Caco-2 (cell line): ENCODE measurements around the gene SERBP1. TPM values are rescaled to one million over a fixed set of nuclear protein-coding genes. Genes with fewer than 3 reads are reported as not detected.
"Not testable (repeated sequence)": the region's sequence is repeated elsewhere in the genome, so short reads cannot be mapped to it uniquely, and the experiment has no call there.

Experiments
- BruUV-seq: library from RNA; stranded (reverse); fragments of 400-500 nt; replicated peaks from 2 replicates; lab custom pipeline; 2021; lab: Mats Ljungman, UMichigan
- CTCF ChIA-PET: fragments of 300-600 bp; sonication (Branson Sonifier 250); formaldehyde crosslinking; loops from one replicate; lab custom pipeline; 2022; ENCODE audit warnings: antibody characterized with exemption; lab: Charles Lee
- POLR2A ChIA-PET: fragments of 300-600 bp; sonication (Branson Sonifier 250); formaldehyde crosslinking; loops from one replicate; lab custom pipeline; 2022; ENCODE audit warnings: antibody characterized with exemption; lab: Charles Lee
- DNase-seq, 2 experiments: peaks; one replicate each; pipeline versions ENCODE4 v3.0.0 to v3.0.0-alpha.2; 2020 to 2022
- H3K27me3 ChIP-seq: replicated peaks from 2 replicates; pipeline ENCODE4 v1.6.0; 2011; ENCODE audit warnings: low read length; ENCODE audit not compliant: control insufficient read depth, insufficient read depth
- H3K36me3 ChIP-seq: 2 replicates; pipeline ENCODE4 v1.5.1; 2011; ENCODE audit warnings: low read length; ENCODE audit not compliant: control insufficient read depth, insufficient read depth
- H3K4me1 ChIP-seq: fragments of 250-450 bp; sonication (Bioruptor Pico); 2 replicates; pipeline ENCODE4 v1.5.1; 2020; ENCODE audit warnings: mild to moderate bottlenecking
- H3K4me3 ChIP-seq: 2 replicates; pipeline ENCODE4 v1.5.1; 2011; ENCODE audit warnings: low read depth, mild to moderate bottlenecking, control low read depth, low read length
- H3K9me3 ChIP-seq: fragments of 250-450 bp; sonication (Bioruptor Pico); 2 replicates; pipeline ENCODE4 v1.5.1; 2020; ENCODE audit warnings: mild to moderate bottlenecking, moderate library complexity
- H3K27ac Mint-ChIP-seq: one replicate; pipeline ENCODE4 v1.8.0; 2022; ENCODE audit warnings: mixed read lengths; ENCODE audit not compliant: unreplicated experiment
- H3K27me3 Mint-ChIP-seq: one replicate; pipeline ENCODE4 v1.8.0; 2022; ENCODE audit warnings: mixed read lengths; ENCODE audit not compliant: insufficient read depth, unreplicated experiment
- H3K36me3 Mint-ChIP-seq: one replicate; pipeline ENCODE4 v1.8.0; 2022; ENCODE audit warnings: mild to moderate bottlenecking, mixed read lengths; ENCODE audit not compliant: insufficient read depth, unreplicated experiment
- H3K4me1 Mint-ChIP-seq: one replicate; pipeline ENCODE4 v1.8.0; 2022; ENCODE audit warnings: low read depth, mixed read lengths; ENCODE audit not compliant: unreplicated experiment
- H3K4me3 Mint-ChIP-seq: one replicate; pipeline ENCODE4 v1.8.0; 2022; ENCODE audit warnings: mild to moderate bottlenecking, moderate library complexity, mixed read lengths; ENCODE audit not compliant: unreplicated experiment
- H3K9me3 Mint-ChIP-seq: one replicate; pipeline ENCODE4 v1.8.0; 2022; ENCODE audit warnings: mixed read lengths; ENCODE audit not compliant: unreplicated experiment
- CTCF ChIP-seq, 2 experiments: fragments of 200-600 bp in 1 of 2; IDR thresholded peaks; 1 replicate in 1 of 2; 2 replicates in 1 of 2; pipeline versions ENCODE4 v1.5.1 to v1.8.0; 2011 to 2022; ENCODE audit warnings: antibody characterized with exemption in 1 of 2, control low read depth in 1 of 2, inconsistent platforms in 1 of 2, low read depth in 1 of 2, low read length in 1 of 2, mild to moderate bottlenecking in 1 of 2, moderate library complexity in 1 of 2; ENCODE audit not compliant: insufficient read depth in 1 of 2, severe bottlenecking in 1 of 2, unreplicated experiment in 1 of 2
- intact Hi-C: fragments of 100-400 bp; cut with micrococcal nuclease; formaldehyde crosslinking; loops from one replicate; pipeline ENCODE4 v1.10.0; 2022; ENCODE audit not compliant: unreplicated experiment
- total RNA-seq: library from RNA; stranded (reverse); gene quantifications from 2 replicates; pipeline ENCODE4 v1.2.3, GENCODE V29; 2022

Gene SERBP1
- total RNA-seq, 1 experiment from 2014 or later, result 182 TPM

- Histone ChIP-seq H3K4me3 (no peak overlapping the region), H3K36me3 (no peaks in the 10 kb centered on the region), H3K9me3 (no peaks in the 10 kb centered on the region), H3K27me3 (no peaks in the 10 kb centered on the region), H3K4me1 (no peaks in the 10 kb centered on the region)
- Mint-ChIP-seq H3K9me3 (no peaks in the 10 kb centered on the region), H3K27ac (no peak overlapping the region), H3K27me3 (no peaks in the 10 kb centered on the region), H3K4me1 (no peaks in the 10 kb centered on the region), H3K4me3 (no peak overlapping the region), H3K36me3 (peaks cover 83% of the 10 kb centered on the region)
- no TSS peak for BruUV-seq
- intact Hi-C loops, result no loop called here
- no peak for TF ChIP-seq CTCF (IDR thresholded peaks at IDR 0.05; ENCODE audit: insufficient read depth in 1 of 2, low read depth in 1 of 2, low read length in 1 of 2, severe bottlenecking in 1 of 2, unreplicated experiment in 1 of 2)
- ChIA-PET CTCF (no interaction called here), POLR2A (no interaction called here)
- no peak for DNase-seq
Measured at GRCh38 chr1:67414574-67414973, 15.6 kb downstream of the SERBP1 start.

- POLR2A ChIA-PET, result not testable (repeated sequence)
Measured at GRCh38 chr1:67413101-67413500, 17.1 kb downstream of the SERBP1 start.

GRCh38 chr1:67408148-67408547 lies 22.1 kb downstream of the SERBP1 start:
- no peak overlapping the region for H3K4me3 ChIP-seq
- H3K9me3 ChIP-seq, result no peaks in the 10 kb centered on the region
- Mint-ChIP-seq H3K4me1 (no peaks in the 10 kb centered on the region), H3K9me3 (no peaks in the 10 kb centered on the region), H3K27ac (no peak overlapping the region), H3K27me3 (no peaks in the 10 kb centered on the region), H3K36me3 (peaks cover 48% of the 10 kb centered on the region), H3K4me3 (no peak overlapping the region)
- no peak for TF ChIP-seq CTCF (IDR thresholded peaks at IDR 0.05; ENCODE audit: insufficient read depth in 1 of 2, low read depth in 1 of 2, low read length in 1 of 2, severe bottlenecking in 1 of 2, unreplicated experiment in 1 of 2)
- no peak for DNase-seq
- no peaks in the 10 kb centered on the region for H3K36me3 ChIP-seq
- H3K27me3 ChIP-seq, result no peaks in the 10 kb centered on the region
- H3K4me1 ChIP-seq, result no peaks in the 10 kb centered on the region
- intact Hi-C loops, result loop anchor here (5.0 kb wide), 1 partner anchor 61 kb away; no protein-coding TSS in a partner anchor
- CTCF ChIA-PET, result no interaction called here
- BruUV-seq, result no TSS peak
- POLR2A ChIA-PET, result no interaction called here

More at GRCh38 chr1:67413101-67413500, 17.1 kb downstream of the SERBP1 start:
- BruUV-seq, H3K9me3 Mint-ChIP-seq, CTCF ChIA-PET, H3K4me3 Mint-ChIP-seq, H3K4me3 ChIP-seq, H3K36me3 ChIP-seq, intact Hi-C loops, H3K9me3 ChIP-seq, H3K4me1 ChIP-seq, H3K4me1 Mint-ChIP-seq, H3K27ac Mint-ChIP-seq, DNase-seq, H3K27me3 Mint-ChIP-seq, H3K27me3 ChIP-seq: not testable (repeated sequence)
- peaks cover 76% of the 10 kb centered on the region for H3K36me3 Mint-ChIP-seq

GRCh38 chr1:67407498-67407897 lies 22.7 kb downstream of the SERBP1 start:
- no peaks in the 10 kb centered on the region for H3K36me3 ChIP-seq
- no peaks in the 10 kb centered on the region for H3K9me3 Mint-ChIP-seq
- TF ChIP-seq CTCF (IDR thresholded peaks at IDR 0.05; ENCODE audit: insufficient read depth in 1 of 2, low read depth in 1 of 2, low read length in 1 of 2, severe bottlenecking in 1 of 2, unreplicated experiment in 1 of 2), result no peak
- CTCF ChIA-PET, result no interaction called here
- intact Hi-C loops, result loop anchor here (5.0 kb wide), 1 partner anchor 60 kb away; no protein-coding TSS in a partner anchor
- H3K36me3 Mint-ChIP-seq, result peaks cover 48% of the 10 kb centered on the region
- H3K4me1 ChIP-seq, result no peaks in the 10 kb centered on the region
- no peak overlapping the region for H3K4me3 Mint-ChIP-seq
- no peaks in the 10 kb centered on the region for H3K27me3 ChIP-seq
- H3K4me3 ChIP-seq, result no peak overlapping the region
- H3K4me1 Mint-ChIP-seq, result no peaks in the 10 kb centered on the region
- no peaks in the 10 kb centered on the region for H3K9me3 ChIP-seq
- BruUV-seq, result no TSS peak
- POLR2A ChIA-PET, result no interaction called here
- no peak overlapping the region for H3K27ac Mint-ChIP-seq
- no peak for DNase-seq
- no peaks in the 10 kb centered on the region for H3K27me3 Mint-ChIP-seq
